C4-2B (cell line): ENCODE results near the gene MYADML2.

Experiments
- CTCF ChIP-seq: fragments of 450-650 bp; conservative IDR thresholded peaks from 2 replicates; pipeline ENCODE4 v1.5.1; 2017; ENCODE audit warnings: mild to moderate bottlenecking
- ZFX ChIP-seq: fragments of 450-650 bp; IDR thresholded peaks from 2 replicates; pipeline ENCODE4 v1.6.1; 2017

GRCh38 chr17:81941484-81942166 lies 5.4 kb downstream of the MYADML2 start:
- TF ChIP-seq CTCF (no peak), ZFX (no peak)
